Measurements from ENCODE around the gene RNLS. TPM values are rescaled to one million over a fixed set of nuclear protein-coding genes. Genes with fewer than 3 reads are reported as not detected.
A peak's percentile ranks its signal among the peaks of the same experiment; 100 is the strongest.
"Not testable (repeated sequence)": the region's sequence is repeated elsewhere in the genome, so short reads cannot be mapped to it uniquely, and the experiment has no call there.

The RNLS gene
- total RNA-seq, 1 donor from 2014 or later = 11.9 TPM

- DNase-seq = peak; percentile 18
Measured at GRCh38 chr10:88386204-88386788, 196.8 kb downstream of the RNLS start.

GRCh38 chr10:88385601-88386203 is 197.4 kb downstream of the RNLS start:
- DNase-seq = no peak

GRCh38 chr10:88383276-88383675 is 199.8 kb downstream of the RNLS start:
- DNase-seq = no peak

GRCh38 chr10:88382699-88383098 is 200.4 kb downstream of the RNLS start:
- no peak for DNase-seq

- DNase-seq = no peak
Measured at GRCh38 chr10:88379575-88379974, 203.5 kb downstream of the RNLS start.

GRCh38 chr10:88377510-88377909 is 205.6 kb downstream of the RNLS start:
- no peak for DNase-seq

- DNase-seq = no peak
Measured at GRCh38 chr10:88374392-88375175, 208.5 kb downstream of the RNLS start.

GRCh38 chr10:88372881-88373592 is 210.1 kb downstream of the RNLS start:
- DNase-seq = no peak

- DNase-seq = no peak
Measured at GRCh38 chr10:88372051-88372715, 210.9 kb downstream of the RNLS start.

GRCh38 chr10:88370713-88371112 is 212.4 kb downstream of the RNLS start:
- no peak for DNase-seq

GRCh38 chr10:88366772-88367171 is 216.3 kb downstream of the RNLS start:
- DNase-seq = no peak

GRCh38 chr10:88361995-88362807 is 220.9 kb downstream of the RNLS start:
- DNase-seq = no peak

GRCh38 chr10:88361494-88361893 is 221.6 kb downstream of the RNLS start:
- DNase-seq = no peak

- DNase-seq = not testable (repeated sequence)
Measured at GRCh38 chr10:88355750-88356149, 227.4 kb downstream of the RNLS start.

- DNase-seq = peak; percentile 15
Measured at GRCh38 chr10:88347597-88348304, 235.4 kb downstream of the RNLS start.

GRCh38 chr10:88347022-88347421 is 236.1 kb downstream of the RNLS start:
- peak; percentile 33 for DNase-seq

GRCh38 chr10:88346144-88346977 is 236.8 kb downstream of the RNLS start:
- DNase-seq = no peak

GRCh38 chr10:88343761-88344484 is 239.2 kb downstream of the RNLS start:
- DNase-seq = no peak

GRCh38 chr10:88342733-88343310 is 240.3 kb downstream of the RNLS start:
- DNase-seq = peak; percentile 23

Measured in tongue (tissue), 2 donors.